ENCODE measurements around the gene ATXN1.

ATXN1 gene

GRCh38 chr6:16690608-16691142 is 70.6 kb downstream of the ATXN1 start:
- in situ Hi-C loops (cut with HindIII; ENCODE audit: low pct_ligation_motif_present, low pct_unique_long_range_greater_than_20kb, low sequenced_read_pairs), result no loop called here
- no peak for DNase-seq

DNA sequence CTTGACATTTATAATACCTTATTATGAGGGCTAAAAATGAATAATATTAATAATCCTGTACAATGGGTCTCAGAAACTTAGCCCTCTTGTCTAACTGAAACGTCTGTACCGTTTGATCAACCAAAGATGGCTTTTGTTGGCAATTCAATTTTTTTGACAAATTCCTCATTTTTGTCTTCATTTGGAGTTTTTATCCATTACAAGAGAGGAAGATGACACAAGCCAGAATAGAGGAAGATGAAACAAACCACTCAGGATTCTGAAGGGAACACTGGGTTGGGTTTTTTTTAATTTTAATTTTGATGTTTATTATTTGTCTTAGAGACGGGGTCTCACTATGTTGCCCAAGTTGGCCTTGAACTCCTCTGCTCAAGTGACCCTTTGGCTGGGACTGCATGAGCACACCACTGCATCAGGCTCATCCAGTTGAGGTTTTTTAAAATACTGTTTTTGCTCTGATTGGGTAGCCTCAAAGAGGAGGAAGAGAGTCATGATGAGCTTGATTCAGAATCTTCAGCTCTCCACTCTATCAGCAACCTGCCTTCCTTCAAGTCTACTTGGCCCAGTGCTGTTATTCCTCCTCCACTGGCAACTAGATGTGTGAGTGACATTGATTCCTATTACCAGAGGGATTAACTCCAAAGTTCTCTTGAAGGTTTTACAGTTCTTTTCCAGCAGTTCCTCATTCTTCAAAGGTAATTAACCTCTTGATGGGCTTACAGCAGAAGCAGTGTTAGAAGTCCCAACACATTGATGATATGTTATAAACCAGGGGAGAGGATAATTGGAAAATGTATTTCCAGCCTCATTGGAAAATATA is 71.3 kb downstream of the ATXN1 start:
- DNase-seq, result no peak
- in situ Hi-C loops (cut with HindIII; ENCODE audit: low pct_ligation_motif_present, low pct_unique_long_range_greater_than_20kb, low sequenced_read_pairs), result no loop called here

DNA sequence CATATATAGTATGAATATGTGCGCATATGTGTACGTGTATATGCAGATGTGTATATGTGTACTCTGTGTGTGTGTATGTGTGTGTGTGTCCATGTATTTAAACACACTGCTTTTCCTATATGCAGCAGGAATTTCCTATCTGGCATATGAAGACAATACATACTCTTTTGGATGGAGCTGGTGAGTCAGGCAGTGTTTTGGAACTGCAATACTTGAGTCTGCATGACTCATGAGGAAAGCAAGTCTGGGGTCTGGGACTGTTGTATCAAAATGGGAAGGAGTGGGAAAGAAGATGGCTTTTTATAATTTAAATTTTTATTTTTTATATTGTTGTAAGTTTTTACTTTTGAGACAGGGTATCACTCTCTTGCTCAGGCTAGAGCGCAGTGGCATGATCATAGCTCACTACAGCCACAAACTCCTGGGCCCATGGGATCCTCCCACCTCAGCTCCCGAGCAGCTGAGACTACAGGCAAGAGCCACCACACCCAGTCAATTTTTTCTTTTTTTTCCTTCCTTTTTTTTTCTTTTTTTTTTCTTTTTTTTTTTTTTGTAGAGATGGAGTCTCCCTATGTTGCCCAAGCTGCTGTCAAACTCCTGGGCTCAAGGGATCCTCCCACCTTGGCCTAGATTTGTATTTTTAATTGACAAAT is 72.2 kb downstream of the ATXN1 start:
- in situ Hi-C loops (cut with HindIII; ENCODE audit: low pct_ligation_motif_present, low pct_unique_long_range_greater_than_20kb, low sequenced_read_pairs), result no loop called here
- peak; percentile 54 for DNase-seq

DNA sequence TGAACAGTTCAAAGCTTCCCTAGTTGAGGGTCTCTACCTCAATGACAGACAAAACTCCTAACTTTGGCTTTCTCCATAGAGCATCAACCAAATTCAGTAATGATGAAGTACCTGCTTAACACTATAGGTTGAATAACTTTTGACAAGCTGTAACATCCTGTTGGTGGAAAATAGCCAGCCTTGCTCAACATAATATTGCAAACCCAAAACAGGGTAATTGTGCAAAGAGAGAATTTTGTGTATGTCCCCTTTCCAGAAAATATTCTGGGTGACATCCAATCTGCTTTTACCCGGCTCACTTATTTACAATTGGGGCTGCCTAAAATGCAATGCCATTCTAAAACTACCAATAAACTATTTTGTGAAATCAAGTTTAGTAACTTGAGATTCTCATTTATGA is 72.8 kb downstream of the ATXN1 start:
- in situ Hi-C loops (cut with HindIII; ENCODE audit: low pct_ligation_motif_present, low pct_unique_long_range_greater_than_20kb, low sequenced_read_pairs), result no loop called here
- no peak for DNase-seq

GRCh38 chr6:16687045-16687444 is 74.2 kb downstream of the ATXN1 start:
- DNase-seq, result no peak
- in situ Hi-C loops (cut with HindIII; ENCODE audit: low pct_ligation_motif_present, low pct_unique_long_range_greater_than_20kb, low sequenced_read_pairs), result no loop called here

DNA sequence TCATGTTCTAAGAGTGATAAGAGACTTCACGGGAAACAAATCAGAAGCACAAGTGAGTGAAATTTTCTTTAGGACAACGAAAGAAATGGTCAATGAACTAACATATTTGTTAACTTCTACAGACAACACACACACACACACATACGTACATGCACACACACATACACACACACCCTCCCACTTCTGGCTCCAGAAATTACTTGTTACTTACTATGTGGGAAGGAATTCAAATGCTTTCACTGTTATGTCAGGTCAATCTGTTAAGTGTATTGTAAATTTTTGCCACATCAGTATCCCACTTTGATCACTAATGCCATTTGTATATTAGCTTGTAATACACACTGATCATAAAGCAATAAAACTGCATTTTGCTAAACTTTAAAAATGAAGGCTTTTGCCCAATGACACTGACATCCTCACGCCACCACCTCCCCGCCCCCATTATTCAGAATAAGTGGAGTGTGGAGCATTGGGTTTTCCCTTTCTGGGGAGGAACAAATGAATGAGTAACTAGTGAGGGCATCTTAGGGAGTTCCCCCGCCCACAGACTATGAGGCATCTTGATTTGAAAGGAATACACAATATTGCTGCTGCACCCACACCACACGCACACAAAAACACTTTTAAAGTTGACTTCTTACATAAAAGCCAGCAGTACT is 76.2 kb downstream of the ATXN1 start:
- in situ Hi-C loops (cut with HindIII; ENCODE audit: low pct_ligation_motif_present, low pct_unique_long_range_greater_than_20kb, low sequenced_read_pairs), result no loop called here

GRCh38 chr6:16684195-16684689 is 77.0 kb downstream of the ATXN1 start:
- peak; percentile 32 for DNase-seq
- in situ Hi-C loops (cut with HindIII; ENCODE audit: low pct_ligation_motif_present, low pct_unique_long_range_greater_than_20kb, low sequenced_read_pairs), result no loop called here

More for the DNA sequence above, 76.2 kb downstream of the ATXN1 start:
- DNase-seq, result peak; percentile 83

DNA sequence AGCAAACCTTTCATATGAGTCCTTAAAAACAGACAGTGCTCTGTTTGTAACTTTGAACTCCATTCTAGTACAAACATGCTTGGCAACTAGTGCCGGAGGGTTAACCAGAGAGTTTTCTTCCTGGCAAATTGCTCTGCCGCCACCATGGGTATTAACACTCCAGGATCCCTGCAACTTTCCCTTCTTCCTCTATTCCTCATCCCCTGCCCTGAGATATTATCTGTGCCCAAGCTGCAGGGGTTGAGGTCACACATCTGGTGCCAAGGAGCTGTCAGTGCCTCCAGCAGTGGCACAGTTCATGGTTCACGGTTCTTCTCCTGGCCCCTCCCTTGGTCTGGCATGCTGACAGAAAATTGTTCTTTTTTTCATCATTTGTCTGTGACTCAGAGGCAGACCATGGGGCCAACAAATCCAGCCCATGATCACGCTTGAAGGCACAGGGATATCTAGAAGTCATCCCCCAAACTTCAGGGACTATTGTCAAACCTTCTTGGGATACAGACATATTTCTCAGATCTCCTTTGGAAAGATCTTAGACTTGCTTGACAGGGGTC is 77.5 kb downstream of the ATXN1 start:
- DNase-seq, result peak; percentile 88
- in situ Hi-C loops (cut with HindIII; ENCODE audit: low pct_ligation_motif_present, low pct_unique_long_range_greater_than_20kb, low sequenced_read_pairs), result no loop called here

- in situ Hi-C loops (cut with HindIII; ENCODE audit: low pct_ligation_motif_present, low pct_unique_long_range_greater_than_20kb, low sequenced_read_pairs), result no loop called here
- DNase-seq, result peak; percentile 72
Observed at GRCh38 chr6:16681260-16681873, 79.9 kb downstream of the ATXN1 start.

DNA sequence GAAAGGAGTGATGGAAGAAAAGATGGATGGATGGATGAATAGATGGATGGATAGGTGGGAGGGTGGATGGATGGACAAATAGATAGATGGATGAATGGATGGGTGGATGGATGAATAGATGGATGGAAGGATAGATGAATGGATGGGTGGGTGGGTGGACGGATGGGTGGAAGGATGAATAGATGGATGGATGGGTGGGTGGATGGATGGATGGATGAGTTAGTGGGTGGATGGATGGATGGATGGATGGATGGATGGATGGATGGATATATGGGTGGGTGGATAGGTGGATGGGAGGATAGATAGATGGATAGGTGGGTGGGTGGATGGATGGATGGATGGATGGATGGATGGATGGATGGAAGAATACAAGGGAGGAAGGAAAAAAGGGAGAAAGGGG is 82.2 kb downstream of the ATXN1 start:
- no peak for DNase-seq
- in situ Hi-C loops (cut with HindIII; ENCODE audit: low pct_ligation_motif_present, low pct_unique_long_range_greater_than_20kb, low sequenced_read_pairs), result no loop called here

DNA sequence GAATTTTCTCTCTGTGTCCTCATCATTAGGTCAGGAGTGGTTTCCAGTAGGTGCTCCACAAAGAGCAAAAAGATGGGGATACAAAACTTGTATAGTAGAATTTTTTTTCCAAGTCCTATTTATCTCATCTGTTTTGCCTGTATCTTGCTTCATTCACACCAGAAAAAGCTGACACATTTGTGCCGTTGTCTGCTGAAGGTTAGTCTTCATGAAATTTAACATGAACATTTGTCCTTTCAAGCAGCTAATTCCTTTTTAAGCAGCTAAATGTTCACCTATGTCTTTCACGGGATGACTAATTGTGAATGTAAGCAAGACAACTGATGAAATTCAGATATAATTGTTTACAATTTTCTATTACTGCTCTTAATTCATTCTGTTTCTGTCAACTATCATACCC is 83.8 kb downstream of the ATXN1 start:
- no peak for DNase-seq
- in situ Hi-C loops (cut with HindIII; ENCODE audit: low pct_ligation_motif_present, low pct_unique_long_range_greater_than_20kb, low sequenced_read_pairs), result no loop called here

GRCh38 chr6:16676978-16677377 is 84.3 kb downstream of the ATXN1 start:
- in situ Hi-C loops (cut with HindIII; ENCODE audit: low pct_ligation_motif_present, low pct_unique_long_range_greater_than_20kb, low sequenced_read_pairs), result no loop called here
- no peak for DNase-seq

- in situ Hi-C loops (cut with HindIII; ENCODE audit: low pct_ligation_motif_present, low pct_unique_long_range_greater_than_20kb, low sequenced_read_pairs), result no loop called here
- no peak for DNase-seq
Observed at GRCh38 chr6:16676376-16676775, 84.9 kb downstream of the ATXN1 start.

DNA sequence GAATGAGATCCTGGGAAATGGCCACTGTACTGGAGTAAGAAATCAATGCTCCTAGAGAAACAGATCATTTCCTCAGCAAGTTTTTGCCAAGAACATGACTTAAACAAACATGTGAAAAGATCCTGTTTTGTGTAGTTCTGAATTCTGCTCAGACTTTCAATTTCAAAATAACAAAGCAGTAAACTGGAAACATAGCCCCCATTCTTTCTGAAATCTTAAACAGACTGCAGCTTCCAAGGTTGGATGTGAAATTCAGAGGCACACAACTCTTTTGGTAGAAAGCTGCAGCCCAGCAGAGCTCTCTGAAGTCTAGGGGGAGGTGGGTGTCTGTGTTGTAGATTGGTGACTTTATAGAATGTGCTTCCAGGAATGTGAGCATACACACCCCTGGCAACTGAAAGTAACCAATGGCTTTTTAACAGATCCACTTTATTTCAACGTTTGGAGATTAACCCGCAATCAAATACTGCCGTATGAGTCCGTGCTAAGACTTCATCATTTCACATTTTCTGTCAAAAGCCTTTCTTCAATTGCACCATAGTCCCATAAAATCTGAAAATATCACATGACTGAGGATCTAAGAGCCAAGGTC is 86.4 kb downstream of the ATXN1 start:
- in situ Hi-C loops (cut with HindIII; ENCODE audit: low pct_ligation_motif_present, low pct_unique_long_range_greater_than_20kb, low sequenced_read_pairs), result no loop called here
- peak; percentile 16 for DNase-seq

DNA sequence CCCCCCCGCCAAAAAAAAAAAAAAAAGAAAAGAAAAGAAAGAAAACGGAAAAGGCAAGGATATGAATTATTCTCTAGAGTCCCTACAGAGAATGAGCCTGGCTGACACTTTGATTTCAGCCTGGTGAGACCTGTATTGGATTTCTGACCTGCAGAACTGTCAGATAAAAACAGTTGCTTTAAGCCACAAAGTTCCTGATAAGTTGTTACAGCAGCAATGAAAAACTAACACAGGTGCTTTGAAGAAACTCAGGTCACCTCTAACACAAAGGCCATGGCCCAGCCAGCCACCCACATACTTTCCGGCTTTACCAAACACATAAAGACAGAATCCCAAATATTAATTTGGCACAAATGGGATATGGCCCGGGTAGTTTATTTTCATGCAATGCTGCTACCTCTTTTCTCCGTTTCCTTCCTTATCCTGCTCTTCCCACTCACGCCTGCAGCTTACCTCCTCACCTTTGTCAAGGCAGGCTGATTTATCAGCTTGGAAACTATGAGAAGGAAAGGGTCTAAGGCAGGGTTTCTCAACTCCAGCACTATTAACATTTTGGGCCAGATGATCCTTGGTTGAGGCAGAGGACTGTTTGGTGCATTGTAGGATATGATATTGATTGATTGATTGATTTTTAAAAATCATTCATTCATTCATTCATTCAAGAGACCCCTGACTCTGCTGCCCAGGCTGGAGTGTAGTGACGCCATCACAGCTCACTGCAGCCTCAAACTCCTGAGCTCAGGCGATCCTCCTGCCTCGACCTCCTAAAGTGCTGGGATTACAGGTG is 88.1 kb downstream of the ATXN1 start:
- in situ Hi-C loops (cut with HindIII; ENCODE audit: low pct_ligation_motif_present, low pct_unique_long_range_greater_than_20kb, low sequenced_read_pairs), result no loop called here
- no peak for DNase-seq

DNA sequence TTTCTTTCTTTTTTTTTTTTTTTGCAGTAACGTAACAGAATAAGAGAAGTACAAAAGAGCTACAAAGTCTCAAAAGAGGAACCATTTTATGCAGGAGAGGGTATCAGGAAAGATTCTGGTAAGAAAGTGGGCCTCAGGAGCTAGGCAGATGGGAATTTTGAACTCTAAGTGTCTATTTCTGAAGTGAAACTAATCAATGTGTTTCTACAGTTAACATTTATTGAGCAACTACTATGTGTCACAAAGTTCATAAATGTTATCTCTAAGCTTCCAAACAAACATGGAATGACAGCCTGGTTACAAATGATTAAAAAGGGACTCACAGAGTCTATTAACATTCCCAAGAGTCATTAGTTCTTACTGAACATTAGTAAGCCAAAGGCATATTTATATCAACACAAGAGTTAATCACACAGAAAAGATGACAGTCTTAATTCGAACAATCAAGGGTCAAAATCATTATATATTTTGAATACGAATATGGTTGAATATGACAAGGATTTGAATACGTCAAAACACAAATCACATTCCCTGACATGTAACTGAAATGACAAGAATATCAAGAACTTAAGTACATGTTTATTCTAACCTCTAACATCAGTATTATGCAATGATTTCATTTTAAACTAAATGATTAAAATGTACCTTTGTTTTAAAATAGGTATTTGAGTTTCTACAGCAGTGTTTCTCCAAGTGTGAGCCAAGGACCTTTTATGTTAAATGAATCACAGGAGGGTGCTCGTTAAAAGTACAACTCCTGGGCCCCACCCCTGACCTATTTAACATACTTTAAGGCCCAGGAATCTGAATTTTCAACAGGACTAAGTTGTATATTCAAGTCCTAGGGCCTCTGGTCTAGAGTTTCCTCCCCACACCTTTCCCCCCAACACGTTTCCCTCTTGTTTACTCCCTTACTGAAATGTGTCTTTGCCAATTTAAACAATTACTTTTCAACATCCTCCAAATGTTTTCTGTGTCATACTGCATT is 89.7 kb downstream of the ATXN1 start:
- in situ Hi-C loops (cut with HindIII; ENCODE audit: low pct_ligation_motif_present, low pct_unique_long_range_greater_than_20kb, low sequenced_read_pairs), result no loop called here
- DNase-seq, result no peak

All from ACHN (cell line).